Fibroblast of lung (primary cell): ENCODE results near the gene ATXN1. TPM values are rescaled to one million over a fixed set of nuclear protein-coding genes. Genes with fewer than 3 reads are reported as not detected.

ENCODE experiments used
- DNase-seq, 2 donors: peaks; one replicate each; pipeline versions ENCODE4 v3.0.0 to v3.0.0-alpha.2; 2010; ENCODE audit warnings: low read depth in 2 of 2
- H2AFZ ChIP-seq: 2 replicates; pipeline ENCODE4 v1.5.1; 2012; ENCODE audit warnings: low read length, control low read depth, inconsistent platforms
- H3K27ac ChIP-seq: 2 replicates; pipeline ENCODE4 v1.5.1; 2011; ENCODE audit warnings: low read length, control low read depth; ENCODE audit not compliant: insufficient read depth
- H3K27me3 ChIP-seq: 2 replicates; pipeline ENCODE4 v1.5.1; 2011; ENCODE audit warnings: mild to moderate bottlenecking, low read length; ENCODE audit not compliant: control insufficient read depth, insufficient read depth
- H3K36me3 ChIP-seq: 2 replicates; pipeline ENCODE4 v1.5.1; 2011; ENCODE audit warnings: low read length; ENCODE audit not compliant: control insufficient read depth, insufficient read depth
- H3K4me1 ChIP-seq: 2 replicates; pipeline ENCODE4 v1.5.1; 2011; ENCODE audit warnings: low read length; ENCODE audit not compliant: control insufficient read depth, insufficient read depth; ENCODE audit errors: extremely low read depth
- H3K4me2 ChIP-seq: 2 replicates; pipeline ENCODE4 v1.5.1; 2011; ENCODE audit warnings: low read length, control low read depth; ENCODE audit not compliant: insufficient read depth; ENCODE audit errors: extremely low read depth
- H3K4me3 ChIP-seq, 4 experiments: fragments of 200-600 bp in 1 of 4; sonication (generic) in 1 of 4; replicated peaks in 1 of 4; 2 replicates each; pipeline ENCODE4 v1.5.1; 2011 to 2016; ENCODE audit warnings: low read length in 4 of 4, low read depth in 3 of 4, mild to moderate bottlenecking in 3 of 4, control low read depth in 2 of 4, inconsistent platforms in 1 of 4, mixed read lengths in 1 of 4; ENCODE audit not compliant: insufficient read depth in 1 of 4; ENCODE audit errors: control extremely low read depth in 1 of 4
- H3K79me2 ChIP-seq: 2 replicates; pipeline ENCODE4 v1.5.1; 2012; ENCODE audit warnings: mild to moderate bottlenecking, low read length, inconsistent platforms; ENCODE audit not compliant: control insufficient read depth, insufficient read depth
- H3K9ac ChIP-seq: 2 replicates; pipeline ENCODE4 v1.5.1; 2011; ENCODE audit warnings: mild to moderate bottlenecking, low read length, control low read depth; ENCODE audit not compliant: insufficient read depth
- H3K9me3 ChIP-seq: 2 replicates; pipeline ENCODE4 v1.5.1; 2012; ENCODE audit warnings: low read depth, low read length; ENCODE audit not compliant: control insufficient read depth, insufficient read depth
- H4K20me1 ChIP-seq: 2 replicates; pipeline ENCODE4 v1.5.1; 2011; ENCODE audit warnings: low read length; ENCODE audit not compliant: control insufficient read depth, insufficient read depth; ENCODE audit errors: extremely low read depth
- CTCF ChIP-seq, 2 donors: IDR thresholded peaks in 1 of 2; conservative IDR thresholded peaks in 1 of 2; 1 replicate in 1 of 2; 2 replicates in 1 of 2; pipeline ENCODE4 v1.5.1; 2011 to 2012; ENCODE audit warnings: low read length in 2 of 2, control low read depth in 1 of 2, inconsistent platforms in 1 of 2, low read depth in 1 of 2, mild to moderate bottlenecking in 1 of 2
- EZH2 ChIP-seq: IDR thresholded peaks from 2 replicates; pipeline ENCODE4 v1.5.1; 2012; ENCODE audit warnings: low read length, control low read depth, mild to moderate bottlenecking; ENCODE audit errors: missing control alignments
- polyA plus RNA-seq, 2 donors: library from polyadenylated mRNA; depleted of rRNA in 1 of 2; stranded (reverse) in 1 of 2; unstranded in 1 of 2; fragments of >200 nt; gene quantifications; 2 replicates each; pipeline ENCODE4 v1.2.1, GENCODE V29; 2011 to 2012; ENCODE audit warnings: missing spikeins in 1 of 2
- total RNA-seq: library from RNA; depleted of rRNA; stranded (reverse); fragments of >200 nt; gene quantifications from 2 replicates; pipeline ENCODE4 v1.2.1, GENCODE V29; 2014

Gene ATXN1
- total and polyA plus RNA-seq, 2 donors (not counting 1 experiment from before 2014, with no cell fraction given), result 15.8 to 40.5 TPM

- Histone ChIP-seq H3K36me3 (no peaks in the 10 kb centered on the region), H3K9me3 (no peaks in the 10 kb centered on the region), H3K4me2 (no peak overlapping the region), H4K20me1 (no peaks in the 10 kb centered on the region), H3K4me1 (peaks cover 11% of the 10 kb centered on the region), H3K27me3 (no peaks in the 10 kb centered on the region), H2AFZ (no peak overlapping the region), H3K27ac (no peak overlapping the region), H3K4me3 (no peak overlapping the region), H3K79me2 (no peaks in the 10 kb centered on the region), H3K9ac (no peak overlapping the region)
- TF ChIP-seq CTCF (conservative IDR thresholded peaks at IDR 0.05 in 1 of 2, IDR thresholded peaks at IDR 0.05 in 1 of 2; ENCODE audit: low read depth in 1 of 2, low read length in 2 of 2), result no peak
- no peak for TF ChIP-seq EZH2
- DNase-seq, result no peak
These were observed 326.4 kb downstream of the ATXN1 start for GRCh38 chr6:16434885-16435284.

- no peak for TF ChIP-seq EZH2
- TF ChIP-seq CTCF (conservative IDR thresholded peaks at IDR 0.05 in 1 of 2, IDR thresholded peaks at IDR 0.05 in 1 of 2; ENCODE audit: low read depth in 1 of 2, low read length in 2 of 2), result no peak
- Histone ChIP-seq H3K9ac (no peak overlapping the region), H4K20me1 (no peaks in the 10 kb centered on the region), H3K9me3 (no peaks in the 10 kb centered on the region), H3K36me3 (no peaks in the 10 kb centered on the region), H2AFZ (no peak overlapping the region), H3K27ac (no peak overlapping the region), H3K79me2 (no peaks in the 10 kb centered on the region), H3K4me1 (peaks cover 11% of the 10 kb centered on the region), H3K4me3 (no peak overlapping the region), H3K4me2 (no peak overlapping the region), H3K27me3 (no peaks in the 10 kb centered on the region)
- DNase-seq, result no peak
These were observed 327.8 kb downstream of the ATXN1 start for GRCh38 chr6:16433338-16433890.

DNA sequence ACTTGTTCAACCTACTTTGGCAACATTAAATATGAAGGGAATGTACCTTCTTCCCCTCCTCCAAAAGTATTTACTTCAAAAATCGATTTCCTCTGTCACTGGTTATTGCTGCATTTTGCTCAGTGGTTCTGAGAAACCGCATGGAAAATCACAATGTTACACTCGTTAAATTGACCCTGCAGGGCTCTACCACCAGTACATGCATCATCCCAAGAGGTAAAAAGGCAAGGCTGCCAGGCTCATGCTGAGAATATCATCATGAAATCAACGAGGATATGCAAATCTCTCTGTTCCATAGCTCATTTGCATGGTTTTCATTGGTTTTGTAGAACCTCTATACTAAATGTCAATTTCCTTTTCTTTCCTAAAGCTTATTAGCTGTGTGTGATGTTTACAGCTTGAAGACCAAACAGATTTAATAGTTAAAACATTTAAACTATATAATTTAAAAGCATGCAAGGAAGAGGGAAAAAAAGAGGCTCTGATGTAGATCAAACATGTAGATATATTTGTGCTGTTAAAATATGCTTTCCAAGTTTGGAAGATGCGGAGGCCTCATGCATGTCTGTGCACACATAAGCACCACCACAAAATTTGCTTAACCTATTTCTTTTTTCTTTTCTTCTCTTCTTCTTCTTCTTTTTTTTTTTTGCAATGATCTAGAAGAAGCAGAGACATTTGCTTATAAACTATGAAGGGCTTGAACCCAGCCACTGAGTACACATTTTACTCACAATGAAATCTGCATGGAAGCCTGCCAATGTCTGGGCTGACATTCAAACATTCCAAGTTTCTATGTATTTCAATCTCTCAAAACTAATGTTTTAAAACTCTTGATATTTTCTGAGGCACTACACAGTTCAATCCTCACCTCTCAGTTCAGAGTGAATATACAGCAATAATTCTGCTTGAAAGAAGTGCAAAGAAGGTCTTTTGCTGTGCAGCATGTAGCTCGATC lies 328.9 kb downstream of the ATXN1 start:
- no peaks in the 10 kb centered on the region for H3K9me3 ChIP-seq
- no peak overlapping the region for H3K27ac ChIP-seq
- H2AFZ ChIP-seq, result no peak overlapping the region
- no peaks in the 10 kb centered on the region for H3K27me3 ChIP-seq
- no peaks in the 10 kb centered on the region for H3K79me2 ChIP-seq
- no peak overlapping the region for H3K4me3 ChIP-seq
- TF ChIP-seq CTCF (conservative IDR thresholded peaks at IDR 0.05 in 1 of 2, IDR thresholded peaks at IDR 0.05 in 1 of 2; ENCODE audit: low read depth in 1 of 2, low read length in 2 of 2), result no peak
- no peak for TF ChIP-seq EZH2
- H3K4me2 ChIP-seq, result peak overlapping the region; percentile 69
- peaks cover 11% of the 10 kb centered on the region for H3K4me1 ChIP-seq
- no peak overlapping the region for H3K9ac ChIP-seq
- H3K36me3 ChIP-seq, result no peaks in the 10 kb centered on the region
- peak; percentile 69 to 89 for DNase-seq
- no peaks in the 10 kb centered on the region for H4K20me1 ChIP-seq
